ENCODE measurements around the gene FCRL5.
"Not testable (repeated sequence)": the region's sequence is repeated elsewhere in the genome, so short reads cannot be mapped to it uniquely, and the experiment has no call there.

FCRL5 gene

DNA sequence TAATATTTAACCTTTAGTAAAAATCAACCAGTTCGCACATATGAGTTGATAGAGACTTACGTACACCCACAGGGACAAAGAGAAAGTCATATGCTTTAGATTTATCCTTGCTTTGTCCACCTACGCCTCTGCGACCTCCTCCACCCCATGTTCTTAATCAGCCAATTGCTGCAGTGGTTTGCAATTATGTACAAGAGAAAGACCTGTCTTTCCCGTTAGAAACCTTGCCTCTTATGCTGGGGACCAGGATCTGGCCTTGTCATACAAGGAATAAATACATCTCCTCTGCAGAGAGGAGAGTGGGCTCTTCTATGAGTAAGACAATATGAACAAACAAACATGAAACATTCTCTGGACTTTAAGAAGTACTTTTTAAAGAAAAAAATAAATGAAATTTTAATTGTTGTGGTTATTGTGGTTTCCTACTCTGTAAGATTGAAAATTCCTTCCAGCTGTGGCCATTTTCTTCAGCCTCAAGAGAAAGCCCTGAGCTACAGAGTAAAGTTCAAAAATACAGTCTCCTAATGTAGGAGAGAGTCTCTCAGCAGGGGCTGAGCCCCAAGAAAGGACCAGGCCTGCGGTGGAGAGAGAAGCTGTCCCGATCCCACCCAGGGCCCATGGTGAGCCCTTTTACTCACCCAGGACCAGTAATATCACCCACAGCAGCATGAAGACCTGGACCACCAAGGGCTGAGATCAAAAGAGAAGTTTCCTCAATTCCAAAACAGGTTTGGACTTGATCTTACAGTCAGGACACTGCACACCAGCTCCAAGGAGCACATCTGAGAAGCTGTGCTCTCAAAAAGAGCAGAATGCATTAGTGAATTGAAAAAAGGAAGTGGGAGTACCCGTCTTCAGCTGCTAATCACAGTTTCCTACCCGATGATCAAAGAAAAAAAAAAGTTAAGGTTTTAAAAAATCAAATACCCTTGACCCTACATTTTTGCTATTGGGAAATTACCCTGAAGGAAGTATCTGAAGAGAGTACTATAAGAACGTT lies at the start of gene FCRL5:
FCRL5 (minus strand) TSS at position 822 of the 1,000 bp plus-strand sequence; CDS start at position 669, 153 bp downstream.
- no peak for DNase-seq

DNA sequence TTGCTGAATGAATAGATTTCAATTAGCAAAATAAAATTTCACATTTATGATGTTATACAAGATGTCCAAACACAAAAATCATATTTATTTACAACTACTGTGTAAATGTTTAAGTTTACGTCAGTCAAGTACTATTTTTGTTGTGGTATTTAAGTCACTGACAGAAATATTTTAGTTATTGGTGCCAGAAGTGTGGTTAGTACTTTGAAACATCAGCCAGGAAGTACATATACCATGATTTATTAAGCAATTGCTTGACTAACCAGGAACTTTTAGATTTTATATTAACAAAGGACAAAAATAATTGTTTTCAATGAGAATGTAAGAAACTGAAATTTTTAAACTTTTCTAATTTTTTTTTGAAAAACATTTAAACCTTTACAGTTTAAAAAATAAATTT lies 47.9 kb upstream of the FCRL5 start:
- peak in 1 of 2 experiments; percentile 2 for DNase-seq

DNA sequence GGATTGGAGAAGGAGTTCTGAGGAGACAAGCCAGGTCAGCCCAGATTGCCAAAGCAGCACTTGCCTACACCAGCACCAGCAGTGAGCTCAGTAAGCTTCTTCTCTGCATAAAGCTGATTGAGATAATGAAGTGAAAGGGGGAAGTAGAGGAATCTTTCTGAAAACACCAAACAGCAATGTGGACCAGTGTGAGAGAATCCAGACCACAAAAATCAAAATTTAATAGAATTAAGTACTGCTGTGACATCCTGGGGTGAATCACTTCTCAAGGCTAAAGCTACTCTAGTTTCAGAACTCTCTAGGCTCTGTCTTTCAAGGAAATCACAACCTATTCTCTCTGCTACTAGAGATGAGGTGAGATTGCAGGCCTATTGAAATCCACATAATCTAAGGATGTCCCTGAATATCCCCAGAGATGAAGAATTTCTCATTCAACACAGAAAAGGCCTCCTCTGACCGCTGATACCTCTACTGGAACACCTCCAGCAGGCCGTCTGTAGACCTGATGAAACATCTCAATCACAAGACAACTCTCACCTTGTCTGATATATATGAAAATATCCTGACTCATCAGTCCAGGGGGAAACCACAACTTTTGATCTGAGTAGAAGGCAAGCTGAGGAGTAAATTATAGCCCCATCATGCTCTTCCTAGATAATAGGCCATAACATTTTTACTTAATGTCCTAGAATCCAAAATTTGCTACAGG lies 45.8 kb upstream of the FCRL5 start, which contains the start of gene FCRL4:
FCRL4 (minus strand) TSS at position 127 of the 709 bp plus-strand sequence. CDS start 141 bp downstream, outside the sequence.
- DNase-seq = no peak

DNA sequence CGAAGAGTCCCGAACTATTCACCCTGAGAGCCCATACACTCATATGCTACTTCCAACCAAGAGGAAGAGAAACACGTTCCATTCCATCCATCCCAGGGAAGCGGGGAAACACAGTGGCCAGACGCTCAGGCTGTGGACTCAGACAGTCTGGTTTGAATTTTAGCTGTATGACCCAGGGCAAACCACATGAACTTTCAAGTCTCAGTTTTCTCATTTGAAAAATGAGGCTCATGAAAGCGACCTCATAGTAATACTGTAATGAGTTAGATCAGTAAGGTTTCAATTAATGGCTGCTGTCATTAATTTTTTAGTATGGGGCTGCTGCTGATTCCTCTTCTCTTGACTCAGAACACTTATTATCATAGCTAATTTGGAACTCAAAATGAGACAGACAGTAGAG lies 44.1 kb upstream of the FCRL5 start:
- no peak for DNase-seq

DNA sequence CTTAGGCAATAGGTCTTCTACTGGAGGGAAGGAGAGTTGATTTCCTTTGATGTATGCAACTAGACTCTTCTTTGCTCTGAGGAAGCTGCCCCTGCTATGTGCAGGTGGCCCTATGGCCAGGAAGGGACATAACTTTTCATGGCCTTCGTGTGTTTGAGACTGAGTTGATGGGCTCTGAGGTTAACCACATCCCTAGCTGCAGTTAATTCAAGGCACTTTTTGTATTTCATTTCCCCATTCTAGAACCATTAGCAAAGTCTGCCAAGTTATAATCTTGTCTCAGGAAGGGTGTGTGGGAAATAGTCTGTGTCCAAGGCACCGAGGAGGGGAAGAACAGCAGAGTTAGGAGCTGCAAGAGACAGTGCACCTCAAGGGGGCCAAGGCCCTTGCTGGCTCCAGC lies 43.0 kb upstream of the FCRL5 start:
- peak; percentile 83 to 84 for DNase-seq

DNA sequence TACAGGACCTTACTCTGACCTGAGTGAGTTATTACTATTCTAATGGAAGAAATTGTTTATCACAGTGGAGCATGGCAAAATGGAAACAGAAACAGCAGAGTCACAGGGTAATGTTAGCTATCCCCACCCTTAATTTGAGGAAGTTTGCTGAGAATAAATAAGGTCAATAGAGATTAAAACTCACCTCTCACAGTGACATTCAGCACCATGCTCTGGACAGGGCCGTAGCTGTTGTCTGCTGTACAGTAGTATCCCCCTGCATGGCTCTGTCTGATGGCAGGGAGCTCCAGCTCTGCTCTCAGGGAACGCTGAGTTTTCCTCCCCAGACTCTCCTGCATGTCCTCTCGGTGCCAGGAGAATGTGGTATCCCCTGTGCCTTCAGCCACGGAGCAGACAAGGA lies 33.7 kb upstream of the FCRL5 start:
- no peak for DNase-seq

DNA sequence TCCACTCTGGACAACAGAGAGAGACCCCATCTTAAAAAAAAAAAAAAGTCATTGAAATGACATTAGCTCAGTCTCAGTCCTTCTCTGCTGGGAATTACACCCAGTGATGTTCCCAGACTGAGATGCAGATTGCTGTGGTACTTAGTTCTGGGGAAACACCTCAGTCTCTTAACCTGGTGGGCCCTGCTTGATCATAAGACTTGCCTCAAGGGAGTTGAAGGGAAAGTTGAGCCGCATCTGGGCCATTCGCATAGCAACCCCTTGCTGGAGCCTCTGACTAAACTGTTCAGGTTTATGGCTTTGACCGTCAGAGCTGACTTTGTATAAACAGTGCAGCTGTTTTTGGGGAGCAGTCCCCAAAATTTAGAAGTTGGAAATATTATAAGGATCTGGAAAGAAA lies 32.2 kb upstream of the FCRL5 start:
- no peak for DNase-seq

DNA sequence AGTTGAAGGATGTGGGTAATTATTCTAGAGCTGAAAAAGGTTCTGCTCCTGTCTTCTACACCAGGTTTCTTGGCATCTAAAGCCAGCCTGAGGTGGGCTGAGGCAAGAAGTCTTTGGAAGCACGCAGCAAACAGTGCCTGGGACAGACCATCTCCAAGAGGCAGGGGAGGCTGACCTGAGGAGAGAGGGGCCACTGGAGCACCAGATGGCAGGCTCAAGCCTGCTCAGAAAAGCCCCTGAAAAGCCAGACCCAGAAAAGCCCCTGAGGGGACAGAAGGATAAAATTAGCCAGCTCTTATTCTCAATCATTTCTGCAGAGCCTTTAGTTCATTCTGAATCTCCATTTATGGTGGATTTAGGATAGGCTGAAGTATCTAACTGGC lies 28.5 kb upstream of the FCRL5 start:
- DNase-seq = no peak

DNA sequence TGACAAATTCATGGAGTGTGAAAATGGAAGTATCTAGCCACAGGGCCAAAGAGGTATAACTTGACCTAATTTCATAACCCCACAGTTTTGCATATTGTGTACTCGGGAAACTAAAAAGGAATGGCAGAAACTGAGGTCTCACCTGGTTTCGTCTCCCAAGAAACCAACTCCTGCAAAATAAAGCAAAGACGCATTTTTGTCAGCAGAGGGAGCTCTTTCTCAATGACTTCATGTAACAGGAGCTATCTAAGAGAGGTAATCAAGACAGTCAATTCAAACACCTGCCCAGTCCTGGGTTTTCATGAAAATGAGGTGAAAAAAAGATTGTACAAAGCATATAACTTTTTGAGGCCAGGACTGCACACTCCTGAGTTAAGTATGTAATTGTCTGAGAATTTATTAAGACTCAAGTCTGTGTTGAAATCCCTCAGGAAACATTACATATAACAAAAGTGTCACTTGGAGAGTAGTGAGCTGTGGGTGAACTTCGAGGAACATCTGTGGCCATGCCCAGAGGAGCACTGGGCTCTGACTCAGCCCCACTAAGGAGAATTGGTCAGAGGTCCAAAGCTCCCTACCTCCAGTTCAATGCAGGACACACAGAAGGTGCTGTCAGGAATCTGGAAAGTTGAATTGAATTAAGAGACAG lies 28.0 kb upstream of the FCRL5 start:
- peak; percentile 42 to 58 for DNase-seq

DNA sequence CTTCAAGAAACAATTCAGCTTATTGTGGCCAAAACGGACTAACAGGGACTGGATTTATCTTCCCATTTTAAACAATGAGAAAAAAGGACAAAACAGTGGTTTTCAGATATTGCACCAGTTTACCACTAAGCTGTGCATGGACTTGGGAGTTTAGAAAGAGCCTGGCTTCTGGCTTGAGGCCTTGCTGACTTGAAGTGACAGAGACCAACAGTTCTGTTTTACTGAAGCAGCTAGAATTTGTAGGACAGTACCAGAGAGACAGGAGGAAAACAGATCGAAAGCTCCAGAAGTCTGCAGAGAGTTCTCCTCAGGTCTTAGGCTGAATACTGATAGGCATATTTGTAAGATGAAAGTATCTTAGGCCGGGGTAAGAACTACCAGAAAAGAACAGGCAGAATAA lies 25.1 kb upstream of the FCRL5 start:
- no peak for DNase-seq

DNA sequence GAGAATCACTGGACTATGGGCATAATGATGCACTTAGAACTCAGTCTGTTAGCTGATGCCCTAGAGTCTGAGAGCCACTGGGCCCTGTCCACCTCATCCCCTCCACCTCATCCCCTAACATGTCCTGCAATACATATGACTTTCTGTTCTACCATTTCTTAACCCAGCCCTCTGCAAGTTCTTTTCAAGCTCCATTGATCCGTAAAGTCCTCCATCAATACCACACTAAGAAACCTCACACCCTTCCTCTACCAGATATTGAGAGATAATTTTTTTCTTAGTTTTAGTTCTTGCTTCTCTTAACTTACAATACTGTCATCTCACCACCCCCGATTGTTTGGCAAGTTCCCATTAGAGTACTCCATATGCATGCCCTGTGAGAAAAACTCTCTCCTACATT lies 23.4 kb upstream of the FCRL5 start:
- DNase-seq = no peak

DNA sequence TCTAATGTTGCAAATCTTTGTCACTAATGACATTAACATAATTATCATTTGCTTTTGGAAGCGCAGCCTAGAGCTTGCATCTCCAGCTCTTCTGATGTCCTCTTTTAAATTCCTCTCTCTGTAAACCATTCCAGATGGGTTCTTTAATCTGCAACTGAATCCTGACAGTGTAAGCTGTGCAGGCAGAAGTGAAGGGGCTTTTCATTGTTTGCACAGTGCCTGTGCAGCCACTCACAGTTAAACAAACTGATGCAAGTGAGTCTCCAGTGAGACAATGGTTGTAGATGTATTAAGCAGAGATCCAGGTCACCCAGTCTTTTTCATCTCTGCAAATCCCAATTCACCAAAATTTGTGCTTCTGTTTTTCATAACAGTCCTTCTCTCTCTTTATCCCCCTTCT lies 22.5 kb upstream of the FCRL5 start:
- DNase-seq = no peak

DNA sequence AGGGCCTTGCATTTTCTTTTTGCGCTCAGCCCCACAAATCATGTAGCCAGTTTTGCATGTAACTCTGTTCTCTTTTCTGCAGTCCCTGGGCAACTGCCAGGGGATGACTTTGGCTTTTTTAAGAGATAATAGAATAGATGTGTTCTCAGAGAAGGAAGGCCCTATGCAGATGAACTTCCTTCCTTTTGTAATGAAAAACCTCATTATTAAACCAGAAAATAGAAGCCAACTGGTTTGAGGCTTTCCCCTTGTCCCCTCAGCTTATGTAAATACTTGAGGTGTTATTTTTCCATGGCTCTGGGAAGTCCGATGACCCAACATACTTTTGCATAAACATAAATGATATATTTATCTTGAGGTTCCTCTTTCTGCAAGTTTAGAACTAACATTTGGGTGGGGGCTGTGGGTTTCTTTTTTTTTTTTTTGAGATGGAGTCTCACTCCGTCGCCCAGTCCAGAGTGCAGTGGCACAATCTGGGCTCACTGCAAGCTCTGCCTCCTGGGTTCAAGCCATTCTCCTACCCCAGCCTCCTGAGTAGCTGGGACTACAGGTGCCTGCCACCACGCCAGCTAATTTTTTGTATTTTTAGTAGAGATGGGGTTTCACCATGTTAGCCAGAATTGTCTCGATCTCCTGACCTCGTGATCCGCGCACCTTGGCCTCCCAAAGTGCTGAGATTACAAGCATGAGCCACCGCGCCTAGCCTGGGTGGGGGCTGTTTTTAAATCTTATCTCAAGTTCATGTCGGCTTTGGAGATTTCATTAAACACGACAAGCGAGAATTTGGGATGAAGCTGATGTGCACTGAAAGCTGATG lies 14.4 kb upstream of the FCRL5 start:
- DNase-seq = peak; percentile 40 to 47

DNA sequence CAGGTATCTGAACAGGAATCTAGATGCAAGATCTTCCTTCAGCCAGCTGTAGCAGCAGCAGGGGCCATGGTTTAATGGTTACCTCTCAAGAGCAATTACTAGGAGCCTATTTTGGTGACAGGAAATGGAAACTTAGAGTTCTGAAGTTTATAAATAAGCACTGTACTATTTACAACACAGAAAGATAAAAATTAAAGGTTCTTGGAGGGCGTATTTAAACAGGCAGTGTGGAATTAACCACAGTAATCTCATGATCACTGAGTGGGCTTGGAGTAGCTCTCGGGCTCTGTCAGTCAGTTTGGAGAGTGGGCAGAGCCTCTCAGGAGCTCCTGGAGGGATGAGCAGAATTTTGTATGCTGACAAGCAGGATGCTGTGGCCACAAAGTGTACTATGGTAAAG lies 10.2 kb upstream of the FCRL5 start:
- no peak for DNase-seq

DNA sequence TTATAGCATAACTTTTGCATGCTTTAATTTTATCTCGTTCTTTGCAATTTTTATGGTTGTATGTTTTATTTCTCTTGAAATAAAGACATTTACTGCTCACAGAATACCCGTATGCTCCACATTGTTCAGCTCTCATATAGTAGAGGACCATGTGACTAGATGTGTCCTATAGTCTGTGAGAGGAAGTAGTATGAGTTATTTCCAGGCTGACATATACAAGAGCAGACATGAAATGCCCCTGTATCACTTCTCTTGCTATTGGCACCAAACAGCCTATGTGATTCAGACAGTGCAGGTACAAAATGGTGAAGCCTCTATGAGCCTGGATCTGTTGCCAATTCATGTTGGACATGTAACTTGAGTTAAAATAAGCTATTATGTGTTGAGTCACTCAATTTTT lies 5.8 kb upstream of the FCRL5 start:
- no peak for DNase-seq

DNA sequence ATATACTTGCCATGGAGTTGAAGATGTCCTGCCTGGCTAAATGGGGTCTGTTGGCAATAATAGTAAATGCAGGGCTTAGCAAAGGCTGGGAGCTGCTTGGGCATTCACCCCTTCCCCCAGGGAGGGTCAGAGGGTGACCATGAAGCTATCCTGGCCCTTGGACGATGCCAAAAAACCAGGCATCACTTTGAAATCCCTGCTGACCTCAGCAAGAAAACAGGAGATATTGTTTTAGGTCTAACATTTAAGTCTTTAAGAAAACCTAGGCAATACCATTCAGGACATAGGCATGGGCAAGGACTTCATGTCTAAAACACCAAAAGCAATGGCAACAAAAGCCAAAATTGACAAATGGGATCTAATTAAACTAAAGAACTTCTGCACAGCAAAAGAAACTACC lies 4.2 kb downstream of the FCRL5 start:
- not testable (repeated sequence) for DNase-seq

DNA sequence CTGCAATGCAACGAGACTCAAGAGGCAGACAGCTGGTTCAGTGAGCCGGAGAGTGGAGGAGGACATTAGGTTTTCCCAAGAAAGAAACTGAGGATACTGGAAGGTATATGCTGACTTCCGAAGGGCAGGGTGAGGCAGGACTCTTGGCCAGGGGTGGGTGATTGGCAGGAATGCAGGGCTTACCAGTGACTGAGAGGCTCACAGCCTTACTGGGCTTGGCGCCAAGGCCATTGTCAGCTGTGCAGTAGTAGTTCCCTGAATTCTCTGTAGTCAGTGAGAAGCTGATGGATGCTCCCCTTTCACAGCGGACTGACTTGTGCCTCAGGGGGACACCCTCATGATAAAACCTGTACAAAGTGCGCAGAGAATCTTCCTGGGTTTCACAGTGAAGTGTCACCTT lies 9.6 kb downstream of the FCRL5 start:
- DNase-seq = no peak

DNA sequence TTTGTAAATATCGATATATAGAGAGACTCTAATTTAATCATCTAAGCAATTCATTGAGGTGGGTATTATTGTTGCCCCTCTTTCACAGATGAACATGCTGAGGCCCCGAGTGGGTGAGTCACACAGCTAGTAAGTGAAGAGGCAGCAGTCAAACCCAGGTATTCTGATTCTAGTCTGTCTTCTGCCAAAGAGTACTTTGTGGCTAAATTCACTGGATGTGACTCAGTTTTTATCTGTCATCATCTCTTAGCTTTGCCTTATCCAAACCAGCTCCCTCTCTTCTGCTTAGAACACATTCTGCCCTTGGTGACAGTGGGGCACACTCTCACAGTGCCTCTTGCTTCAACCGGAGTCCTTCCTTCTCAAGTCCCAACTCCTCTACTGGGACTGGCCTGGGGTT lies 11.5 kb downstream of the FCRL5 start:
- DNase-seq = no peak

DNA sequence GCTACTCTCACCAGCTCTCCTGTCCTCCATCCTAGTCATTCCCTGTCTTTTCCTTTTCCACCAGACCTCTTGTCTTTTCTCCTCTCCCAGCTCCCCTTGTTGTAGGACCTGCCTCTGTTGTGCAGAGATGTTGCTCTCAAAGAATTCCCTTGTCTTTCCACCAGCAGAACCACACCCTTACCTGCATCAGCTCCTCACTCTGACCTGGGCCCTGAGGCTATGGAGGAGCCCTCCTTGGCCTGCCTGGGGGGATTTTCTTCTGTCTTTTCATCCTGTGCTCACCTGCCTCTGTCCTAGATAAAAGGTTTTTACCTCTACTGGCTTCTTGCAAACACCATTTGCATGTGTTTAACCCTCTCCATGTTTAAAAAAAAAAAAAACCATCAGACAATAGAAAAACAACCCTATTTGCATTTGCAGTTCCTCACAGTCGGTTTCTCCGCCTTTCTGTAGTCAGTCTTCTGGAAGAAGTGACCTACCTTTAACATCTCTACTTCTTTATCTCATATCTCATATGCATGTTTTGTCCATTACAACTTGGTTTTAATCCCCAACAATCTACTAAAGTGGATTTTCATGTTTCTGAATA lies 12.1 kb downstream of the FCRL5 start:
- no peak for DNase-seq

DNA sequence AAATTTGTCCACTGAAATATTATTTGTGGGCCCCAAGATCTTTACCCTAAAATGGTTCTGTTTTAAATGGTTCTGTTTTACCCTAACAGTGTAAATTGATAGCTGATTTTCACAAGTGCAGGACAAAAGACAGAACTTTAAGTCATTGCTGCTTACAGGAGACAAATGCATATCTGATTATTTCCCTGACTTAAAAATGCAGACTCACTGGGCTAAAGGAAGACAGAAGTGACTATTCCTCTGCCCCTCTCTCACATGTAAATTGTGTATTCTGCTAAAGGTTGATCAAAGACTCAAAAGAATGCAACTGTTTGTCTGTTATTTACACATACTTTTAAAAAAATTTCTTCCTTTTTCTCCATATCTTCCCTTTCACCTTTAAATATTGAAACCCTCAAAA lies 12.7 kb downstream of the FCRL5 start:
- no peak for DNase-seq

DNA sequence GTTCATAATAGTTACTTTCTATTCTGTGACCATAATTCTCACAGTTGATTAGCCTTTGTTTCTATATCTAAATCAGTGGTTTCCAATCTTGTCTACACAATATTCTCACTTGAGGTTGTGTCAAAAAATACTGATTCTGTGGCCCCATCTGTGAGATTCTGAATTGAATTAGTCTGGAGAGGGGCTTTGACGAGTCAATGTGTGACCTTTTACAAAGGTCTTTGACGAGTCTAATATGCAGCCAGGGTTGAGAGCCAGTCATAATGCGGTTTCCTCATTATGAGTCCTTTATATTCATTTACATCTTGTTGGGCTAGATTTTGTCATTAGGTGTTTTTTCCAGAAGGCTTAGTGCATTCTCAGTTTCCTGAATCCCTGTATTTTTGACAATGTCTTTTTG lies 19.7 kb downstream of the FCRL5 start:
- no peak for DNase-seq

Measured in AML-193 (cell line).